DOHH2 (cell line): Measurements from ENCODE around the gene KCNA5.

ENCODE experiments used
- H3F3A ChIP-seq: fragments of 200-600 bp; sonication (generic), shearing (Covaris generic); 2 replicates; pipeline ENCODE4 v1.6.0; 2016; ENCODE audit warnings: antibody characterized with exemption, mild to moderate bottlenecking; ENCODE audit not compliant: control insufficient read depth, insufficient read depth
- H3K27ac ChIP-seq: fragments of 200-600 bp; sonication (generic); 2 replicates; pipeline ENCODE4 v1.5.1; 2014; ENCODE audit warnings: low read depth, mild to moderate bottlenecking, low read length, moderate library complexity
- H3K27me3 ChIP-seq: fragments of 200-600 bp; sonication (generic); 2 replicates; pipeline ENCODE4 v1.6.1; 2014; ENCODE audit warnings: mild to moderate bottlenecking, low read length, mixed read lengths; ENCODE audit not compliant: control insufficient read depth
- H3K36me3 ChIP-seq: fragments of 200-600 bp; sonication (generic); 2 replicates; pipeline ENCODE4 v1.6.1; 2014; ENCODE audit warnings: mild to moderate bottlenecking, low read length, moderate library complexity, mixed read lengths; ENCODE audit not compliant: control insufficient read depth
- H3K4me1 ChIP-seq: fragments of 200-600 bp; sonication (generic); 2 replicates; pipeline ENCODE4 v1.6.1; 2014; ENCODE audit warnings: mild to moderate bottlenecking, low read length, mixed read lengths; ENCODE audit not compliant: control insufficient read depth
- H3K4me2 ChIP-seq: fragments of 200-600 bp; sonication (generic); 2 replicates; pipeline ENCODE4 v1.6.0; 2014; ENCODE audit warnings: mild to moderate bottlenecking, low read length, moderate library complexity
- H3K4me3 ChIP-seq: fragments of 200-600 bp; sonication (generic); 2 replicates; pipeline ENCODE4 v1.5.1; 2014; ENCODE audit warnings: mild to moderate bottlenecking, low read length, mixed read lengths
- H3K79me2 ChIP-seq: fragments of 200-600 bp; sonication (generic); 2 replicates; pipeline ENCODE4 v1.6.1; 2014; ENCODE audit warnings: mild to moderate bottlenecking, low read length, mixed read lengths; ENCODE audit not compliant: control insufficient read depth
- H3K9me2 ChIP-seq: fragments of 200-600 bp; sonication (generic); replicated peaks from 2 replicates; pipeline ENCODE4 v1.6.1; 2014; ENCODE audit warnings: mild to moderate bottlenecking, low read length, mixed read lengths; ENCODE audit not compliant: control insufficient read depth
- H3K9me3 ChIP-seq: fragments of 200-600 bp; sonication (generic); 2 replicates; pipeline ENCODE4 v1.6.1; 2014; ENCODE audit warnings: antibody characterized with exemption, low read length, mixed read lengths; ENCODE audit not compliant: control insufficient read depth, insufficient read depth
- H4K20me1 ChIP-seq: fragments of 200-600 bp; sonication (generic); 2 replicates; pipeline ENCODE4 v1.6.0; 2014; ENCODE audit warnings: low read depth, mild to moderate bottlenecking, antibody characterized with exemption, low read length, moderate library complexity; ENCODE audit not compliant: control insufficient read depth, insufficient read depth
- EZH2phosphoT487 ChIP-seq: fragments of 200-600 bp; sonication (generic); IDR thresholded peaks from 2 replicates; pipeline ENCODE4 v1.6.1; 2017; ENCODE audit warnings: borderline replicate concordance, mild to moderate bottlenecking, antibody characterized with exemption, low read length, moderate library complexity, mixed read lengths
- TF ChIP-seq, protein P1 (sequence below): fragments of 200-600 bp; sonication (generic); IDR thresholded peaks from one replicate; pipeline ENCODE4 v1.5.1; 2014; ENCODE audit warnings: antibody characterized with exemption, mild to moderate bottlenecking, low read depth, low read length; ENCODE audit not compliant: poor library complexity, severe bottlenecking

KCNA5 gene

DNA sequence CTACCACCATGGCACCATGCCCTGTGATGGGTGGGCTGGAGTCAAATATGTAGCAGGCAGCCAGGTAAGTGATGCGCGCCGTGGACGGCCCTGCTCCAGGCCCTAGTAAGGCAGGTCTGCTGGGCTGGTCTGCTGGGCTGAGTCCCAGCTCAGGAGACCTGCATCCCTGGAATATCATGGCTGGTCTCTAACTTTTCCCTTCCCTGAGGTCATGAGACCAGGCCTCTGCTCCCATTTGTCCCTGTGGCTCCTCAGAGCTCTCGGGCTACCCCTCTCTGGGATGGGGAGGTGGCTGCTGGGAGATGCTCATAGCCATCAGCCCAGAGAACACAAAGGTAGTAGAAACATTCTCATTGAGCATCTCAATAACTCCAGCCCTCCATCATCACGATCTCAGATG, 19.8 kb upstream of the KCNA5 start:
- peaks cover 9% of the 10 kb centered on the region; the same call in 1 of the 2 replicates for H3K27me3 ChIP-seq
- no peak for TF ChIP-seq EZH2phosphoT487
- TF ChIP-seq, protein P1, sequence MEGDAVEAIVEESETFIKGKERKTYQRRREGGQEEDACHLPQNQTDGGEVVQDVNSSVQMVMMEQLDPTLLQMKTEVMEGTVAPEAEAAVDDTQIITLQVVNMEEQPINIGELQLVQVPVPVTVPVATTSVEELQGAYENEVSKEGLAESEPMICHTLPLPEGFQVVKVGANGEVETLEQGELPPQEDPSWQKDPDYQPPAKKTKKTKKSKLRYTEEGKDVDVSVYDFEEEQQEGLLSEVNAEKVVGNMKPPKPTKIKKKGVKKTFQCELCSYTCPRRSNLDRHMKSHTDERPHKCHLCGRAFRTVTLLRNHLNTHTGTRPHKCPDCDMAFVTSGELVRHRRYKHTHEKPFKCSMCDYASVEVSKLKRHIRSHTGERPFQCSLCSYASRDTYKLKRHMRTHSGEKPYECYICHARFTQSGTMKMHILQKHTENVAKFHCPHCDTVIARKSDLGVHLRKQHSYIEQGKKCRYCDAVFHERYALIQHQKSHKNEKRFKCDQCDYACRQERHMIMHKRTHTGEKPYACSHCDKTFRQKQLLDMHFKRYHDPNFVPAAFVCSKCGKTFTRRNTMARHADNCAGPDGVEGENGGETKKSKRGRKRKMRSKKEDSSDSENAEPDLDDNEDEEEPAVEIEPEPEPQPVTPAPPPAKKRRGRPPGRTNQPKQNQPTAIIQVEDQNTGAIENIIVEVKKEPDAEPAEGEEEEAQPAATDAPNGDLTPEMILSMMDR = no peak
- H4K20me1 ChIP-seq = no peaks in the 10 kb centered on the region
- no peaks in the 10 kb centered on the region for H3K79me2 ChIP-seq
- no peak overlapping the region for H3K27ac ChIP-seq
- no peaks in the 10 kb centered on the region for H3F3A ChIP-seq
- H3K4me1 ChIP-seq = no peaks in the 10 kb centered on the region
- no peak overlapping the region for H3K4me3 ChIP-seq
- no peaks in the 10 kb centered on the region for H3K36me3 ChIP-seq
- no peaks in the 10 kb centered on the region for H3K9me3 ChIP-seq
- H3K4me2 ChIP-seq = no peak overlapping the region
- no peaks in the 10 kb centered on the region for H3K9me2 ChIP-seq

DNA sequence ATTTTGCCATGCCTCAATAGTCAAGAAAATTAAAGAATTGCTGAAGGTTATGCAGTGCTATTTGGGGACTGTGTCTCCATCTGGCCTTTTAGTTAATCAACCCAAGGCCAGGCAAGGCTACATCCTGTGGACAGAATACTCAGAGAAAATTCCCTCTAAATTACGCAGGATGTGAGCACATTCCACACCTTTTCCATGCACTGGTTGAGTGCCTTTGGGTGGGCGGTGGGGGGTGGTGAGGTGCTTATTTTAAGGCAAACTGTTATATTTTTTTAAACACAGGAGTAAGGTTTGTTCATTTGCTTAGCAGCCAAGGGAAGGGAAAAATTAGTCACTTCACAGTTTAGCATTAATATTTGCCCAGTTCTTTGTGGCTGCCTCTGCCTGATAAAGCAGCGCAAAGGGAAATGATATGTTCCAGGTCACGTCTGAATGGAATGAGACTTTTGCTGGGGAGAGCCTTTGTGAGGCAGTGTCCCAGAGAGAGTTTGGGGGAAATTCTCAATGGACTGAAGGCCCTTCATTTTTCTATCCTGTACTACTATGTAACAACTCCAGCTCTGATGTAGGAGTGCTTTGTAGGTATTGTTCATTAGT, 17.2 kb upstream of the KCNA5 start:
- no peak overlapping the region for H3K4me2 ChIP-seq
- H3K27me3 ChIP-seq = peaks cover 9% of the 10 kb centered on the region; the same call in 1 of the 2 replicates
- H3K79me2 ChIP-seq = no peaks in the 10 kb centered on the region
- no peak overlapping the region for H3K4me3 ChIP-seq
- H3F3A ChIP-seq = no peaks in the 10 kb centered on the region
- H3K9me2 ChIP-seq = no peaks in the 10 kb centered on the region
- H4K20me1 ChIP-seq = no peaks in the 10 kb centered on the region
- H3K4me1 ChIP-seq = no peaks in the 10 kb centered on the region
- no peak overlapping the region for H3K27ac ChIP-seq
- H3K9me3 ChIP-seq = no peaks in the 10 kb centered on the region
- TF ChIP-seq, protein P1 = no peak
- no peak for TF ChIP-seq EZH2phosphoT487
- no peaks in the 10 kb centered on the region for H3K36me3 ChIP-seq

DNA sequence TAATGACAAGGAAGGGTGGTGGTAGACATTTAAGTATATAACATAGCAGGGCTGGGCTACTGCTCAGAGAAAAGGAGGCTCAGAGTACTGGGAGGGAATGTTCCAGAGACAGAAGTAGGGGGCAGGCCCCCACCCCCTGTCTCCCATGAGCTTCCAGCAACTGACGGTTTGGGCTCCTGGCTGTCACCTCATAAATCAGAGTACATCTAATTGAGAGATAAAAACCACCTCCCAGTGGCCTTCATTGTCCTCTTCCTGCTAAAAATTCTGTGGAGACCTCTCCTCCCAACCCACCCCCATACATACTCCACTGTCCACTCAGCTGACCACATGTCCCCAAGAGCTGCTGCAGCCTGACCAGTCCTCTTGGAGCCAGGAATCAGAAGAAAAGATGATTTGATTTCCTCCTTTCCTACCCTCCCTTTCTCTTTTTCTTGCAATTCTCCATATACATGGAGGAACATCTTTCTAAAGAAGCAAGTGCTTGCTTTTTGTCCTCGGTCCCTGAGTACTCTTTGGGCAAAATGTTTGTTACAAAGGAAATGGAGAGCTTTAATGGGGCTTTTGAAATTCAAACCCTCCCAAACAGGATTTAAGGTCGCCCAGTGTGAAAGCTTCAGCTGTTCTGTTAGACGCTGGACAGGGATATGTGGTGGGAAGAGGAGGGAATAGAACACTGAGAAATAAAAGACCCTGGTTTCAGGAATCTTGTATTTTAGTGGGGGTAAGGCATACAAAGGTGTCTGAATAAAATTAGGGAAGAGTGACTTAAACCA, 16.4 kb upstream of the KCNA5 start:
- H3K27me3 ChIP-seq = peaks cover 9% of the 10 kb centered on the region; the same call in 1 of the 2 replicates
- no peaks in the 10 kb centered on the region for H3K9me3 ChIP-seq
- H3K9me2 ChIP-seq = no peaks in the 10 kb centered on the region
- H3F3A ChIP-seq = no peaks in the 10 kb centered on the region
- no peaks in the 10 kb centered on the region for H4K20me1 ChIP-seq
- H3K4me2 ChIP-seq = no peak overlapping the region
- no peak overlapping the region for H3K4me3 ChIP-seq
- no peaks in the 10 kb centered on the region for H3K4me1 ChIP-seq
- no peaks in the 10 kb centered on the region for H3K36me3 ChIP-seq
- no peak for TF ChIP-seq EZH2phosphoT487
- TF ChIP-seq, protein P1 = no peak
- H3K79me2 ChIP-seq = no peaks in the 10 kb centered on the region
- no peak overlapping the region for H3K27ac ChIP-seq
